ENCODE results near the gene MIA2. TPM values are rescaled to one million over a fixed set of nuclear protein-coding genes. Genes with fewer than 3 reads are reported as not detected.
A peak's percentile ranks its signal among the peaks of the same experiment; 100 is the strongest.
"Not testable (repeated sequence)": the region's sequence is repeated elsewhere in the genome, so short reads cannot be mapped to it uniquely, and the experiment has no call there.

MIA2 gene
- total RNA-seq, 1 experiment from 2014 or later, result 65.7 TPM

DNA sequence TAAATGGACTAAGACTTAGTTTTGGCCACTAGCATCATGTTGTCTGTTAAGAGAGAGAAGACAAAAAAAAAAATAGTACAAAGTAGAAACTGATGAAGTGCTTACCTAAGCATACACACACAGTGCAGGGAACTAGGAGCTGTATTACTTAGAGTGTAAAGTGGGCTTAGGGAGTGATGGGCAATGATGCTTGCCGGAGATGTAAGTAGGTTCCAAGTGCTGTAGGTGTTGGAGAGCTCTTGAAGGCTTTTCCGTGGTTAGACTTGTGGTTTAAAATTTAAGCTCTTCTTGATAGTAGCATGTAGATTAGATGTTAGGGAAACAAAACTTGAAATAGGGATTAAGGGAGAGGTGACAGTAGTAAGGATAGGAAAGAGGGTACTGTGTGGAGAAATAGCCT, 34.7 kb downstream of the MIA2 start:
- H2AFZ ChIP-seq (ENCODE audit: low read length), result no peak overlapping the region
- peaks cover 7% of the 10 kb centered on the region; the same call in 1 of the 2 replicates for H3K36me3 ChIP-seq (ENCODE audit: insufficient read depth, low read length)
- H3K4me1 ChIP-seq (ENCODE audit: low read length), result peaks cover 30% of the 10 kb centered on the region
- H3K9ac ChIP-seq (ENCODE audit: low read length), result peak overlapping the region; percentile 89
- peaks cover 19% of the 10 kb centered on the region for H3K9me3 ChIP-seq (ENCODE audit: low read length)
- peak overlapping the region; percentile 76 for H3K4me2 ChIP-seq (ENCODE audit: low read depth, low read length, poor library complexity, severe bottlenecking)
- peak; percentile 79 for DNase-seq
- H3K4me3 ChIP-seq (ENCODE audit: low read length), result peak overlapping the region; percentile 89
- no peaks in the 10 kb centered on the region for H3K27me3 ChIP-seq (ENCODE audit: low read length)
- peak overlapping the region; percentile 73; the same call in 1 of the 2 replicates for H3K27ac ChIP-seq (ENCODE audit: low read length)
- H4K20me1 ChIP-seq (ENCODE audit: insufficient read depth, low read depth, low read length), result no peaks in the 10 kb centered on the region
- peaks cover 61% of the 10 kb centered on the region for H3K79me2 ChIP-seq (ENCODE audit: low read length)
- H3K9me2 ChIP-seq (replicated peaks; ENCODE audit: insufficient read depth, low read length), result no peaks in the 10 kb centered on the region

DNA sequence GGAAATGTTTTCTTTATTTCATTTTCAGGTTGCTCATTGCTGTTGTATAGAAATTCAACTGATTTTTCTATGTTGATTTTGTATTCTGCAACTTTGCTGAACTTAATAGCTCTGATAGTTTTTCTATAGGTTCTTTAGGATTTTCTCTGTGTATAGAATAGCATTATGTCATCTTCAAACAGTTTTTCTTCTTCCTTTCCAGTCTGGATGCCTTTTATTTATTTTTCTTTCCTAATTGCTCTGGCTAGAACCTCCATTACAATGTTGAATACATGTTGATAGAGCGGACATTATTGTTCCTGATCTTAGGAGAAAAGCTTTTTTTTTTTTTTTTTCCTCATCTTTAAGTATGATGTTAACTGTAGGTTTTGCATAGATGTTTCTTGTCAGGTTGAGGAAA, 39.2 kb downstream of the MIA2 start:
- H3K4me2 ChIP-seq (ENCODE audit: low read depth, low read length, poor library complexity, severe bottlenecking), result no peak overlapping the region
- no peak overlapping the region for H2AFZ ChIP-seq (ENCODE audit: low read length)
- peaks cover 94% of the 10 kb centered on the region for H3K79me2 ChIP-seq (ENCODE audit: low read length)
- peaks cover 21% of the 10 kb centered on the region for H3K9me3 ChIP-seq (ENCODE audit: low read length)
- no peak overlapping the region for H3K27ac ChIP-seq (ENCODE audit: low read length)
- H3K27me3 ChIP-seq (ENCODE audit: low read length), result no peaks in the 10 kb centered on the region
- H3K9ac ChIP-seq (ENCODE audit: low read length), result no peak overlapping the region
- no peak for DNase-seq
- H3K36me3 ChIP-seq (ENCODE audit: insufficient read depth, low read length), result peaks cover 7% of the 10 kb centered on the region; the same call in 1 of the 2 replicates
- H3K4me1 ChIP-seq (ENCODE audit: low read length), result peaks cover 18% of the 10 kb centered on the region
- H4K20me1 ChIP-seq (ENCODE audit: insufficient read depth, low read depth, low read length), result no peaks in the 10 kb centered on the region
- no peak overlapping the region for H3K4me3 ChIP-seq (ENCODE audit: low read length)
- no peaks in the 10 kb centered on the region for H3K9me2 ChIP-seq (replicated peaks; ENCODE audit: insufficient read depth, low read length)

DNA sequence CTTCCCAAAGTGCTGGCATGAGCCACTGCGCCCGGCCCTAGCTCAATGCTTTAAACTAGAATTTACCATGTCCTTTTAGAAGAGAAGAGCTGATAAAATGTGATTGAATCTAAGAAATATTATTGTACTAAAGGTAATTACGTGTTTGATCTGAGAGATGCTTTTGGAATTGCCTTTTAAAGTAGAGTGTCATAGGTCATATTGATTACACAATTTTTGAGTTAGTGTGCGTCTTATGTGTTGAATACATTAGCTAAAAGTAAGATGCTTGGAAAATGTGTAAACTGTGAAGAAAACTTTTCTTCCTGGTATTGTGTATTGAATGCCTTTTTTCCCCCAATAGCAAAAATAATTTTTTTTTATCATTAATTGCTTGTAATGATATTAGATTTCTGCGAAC, 41.7 kb downstream of the MIA2 start:
- no peak overlapping the region for H3K9ac ChIP-seq (ENCODE audit: low read length)
- peaks cover 19% of the 10 kb centered on the region for H3K36me3 ChIP-seq (ENCODE audit: insufficient read depth, low read length)
- H3K4me3 ChIP-seq (ENCODE audit: low read length), result no peak overlapping the region
- no peak overlapping the region for H2AFZ ChIP-seq (ENCODE audit: low read length)
- H3K4me2 ChIP-seq (ENCODE audit: low read depth, low read length, poor library complexity, severe bottlenecking), result no peak overlapping the region
- no peaks in the 10 kb centered on the region for H3K27me3 ChIP-seq (ENCODE audit: low read length)
- no peaks in the 10 kb centered on the region for H4K20me1 ChIP-seq (ENCODE audit: insufficient read depth, low read depth, low read length)
- H3K79me2 ChIP-seq (ENCODE audit: low read length), result peaks cover 91% of the 10 kb centered on the region
- H3K9me2 ChIP-seq (replicated peaks; ENCODE audit: insufficient read depth, low read length), result no peaks in the 10 kb centered on the region
- peaks cover 3% of the 10 kb centered on the region; the same call in 1 of the 2 replicates for H3K4me1 ChIP-seq (ENCODE audit: low read length)
- H3K9me3 ChIP-seq (ENCODE audit: low read length), result peaks cover 21% of the 10 kb centered on the region
- no peak overlapping the region for H3K27ac ChIP-seq (ENCODE audit: low read length)
- no peak for DNase-seq

DNA sequence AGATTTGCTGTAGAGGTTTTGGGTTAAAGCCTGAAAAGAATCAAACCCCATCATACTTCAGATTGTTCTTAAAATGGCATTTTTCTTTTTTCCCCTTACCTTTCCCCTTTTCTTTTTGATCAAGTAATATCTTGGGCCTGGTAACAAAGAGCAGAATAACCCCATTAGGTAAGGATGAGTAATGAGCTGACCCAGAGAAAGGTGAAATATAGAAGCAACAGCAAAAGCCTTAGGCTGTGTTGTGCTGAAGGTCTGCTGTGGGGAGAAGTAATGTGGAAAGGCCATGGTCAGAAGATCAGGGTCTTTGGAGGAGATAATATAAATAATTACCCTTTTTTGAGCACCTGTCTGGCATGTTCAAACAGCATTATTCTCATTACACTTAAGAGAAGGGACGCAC, 42.3 kb downstream of the MIA2 start:
- Histone ChIP-seq H4K20me1 (ENCODE audit: insufficient read depth, low read depth, low read length) (no peaks in the 10 kb centered on the region), H3K4me1 (ENCODE audit: low read length) (peaks cover 3% of the 10 kb centered on the region; the same call in 1 of the 2 replicates), H3K27ac (ENCODE audit: low read length) (no peak overlapping the region)

DNA sequence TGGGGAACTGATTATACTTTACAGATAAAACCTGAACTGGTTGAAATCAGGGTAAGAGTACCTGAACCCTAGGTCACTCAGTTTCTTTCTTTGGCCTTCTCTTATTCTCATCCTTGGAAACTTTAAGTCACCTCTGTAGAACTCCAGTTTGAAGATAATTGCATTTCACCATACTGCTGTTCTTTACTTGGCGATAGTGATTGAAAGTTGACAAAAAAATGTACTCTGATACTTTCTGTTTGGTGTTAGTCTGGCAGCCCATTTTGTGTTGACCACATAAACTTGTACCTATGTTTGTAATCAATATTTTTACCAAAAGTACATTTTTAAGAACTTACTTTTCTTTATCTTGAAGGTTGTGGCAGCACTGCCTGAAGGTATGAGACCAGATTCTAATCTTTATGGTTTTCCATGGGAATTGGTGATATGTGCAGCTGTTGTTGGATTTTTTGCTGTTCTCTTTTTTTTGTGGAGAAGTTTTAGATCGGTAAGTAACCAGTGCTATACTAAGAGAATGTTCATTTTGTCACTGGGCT, 42.9 kb downstream of the MIA2 start:
- Histone ChIP-seq H3K4me2 (ENCODE audit: low read depth, low read length, poor library complexity, severe bottlenecking) (no peak overlapping the region), H3K9ac (ENCODE audit: low read length) (no peak overlapping the region), H3K9me3 (ENCODE audit: low read length) (peaks cover 11% of the 10 kb centered on the region), H4K20me1 (ENCODE audit: insufficient read depth, low read depth, low read length) (no peaks in the 10 kb centered on the region), H3K27ac (ENCODE audit: low read length) (no peak overlapping the region), H3K4me1 (ENCODE audit: low read length) (peaks cover 3% of the 10 kb centered on the region; the same call in 1 of the 2 replicates), H2AFZ (ENCODE audit: low read length) (no peak overlapping the region), H3K27me3 (ENCODE audit: low read length) (no peaks in the 10 kb centered on the region), H3K9me2 (replicated peaks; ENCODE audit: insufficient read depth, low read length) (no peaks in the 10 kb centered on the region), H3K36me3 (ENCODE audit: insufficient read depth, low read length) (peaks cover 17% of the 10 kb centered on the region), H3K4me3 (ENCODE audit: low read length) (no peak overlapping the region), H3K79me2 (ENCODE audit: low read length) (peaks cover 86% of the 10 kb centered on the region)
- no peak for DNase-seq

More for the DNA sequence above, 42.3 kb downstream of the MIA2 start:
- Histone ChIP-seq H3K4me3 (ENCODE audit: low read length) (no peak overlapping the region), H3K9me3 (ENCODE audit: low read length) (peaks cover 17% of the 10 kb centered on the region), H3K4me2 (ENCODE audit: low read depth, low read length, poor library complexity, severe bottlenecking) (no peak overlapping the region), H3K9ac (ENCODE audit: low read length) (no peak overlapping the region), H3K27me3 (ENCODE audit: low read length) (no peaks in the 10 kb centered on the region), H3K36me3 (ENCODE audit: insufficient read depth, low read length) (peaks cover 13% of the 10 kb centered on the region), H2AFZ (ENCODE audit: low read length) (no peak overlapping the region), H3K79me2 (ENCODE audit: low read length) (peaks cover 86% of the 10 kb centered on the region), H3K9me2 (replicated peaks; ENCODE audit: insufficient read depth, low read length) (no peaks in the 10 kb centered on the region)
- DNase-seq, result no peak

GRCh38 chr14:39279515-39279914, 45.8 kb downstream of the MIA2 start:
- DNase-seq, result no peak
- Histone ChIP-seq H4K20me1 (ENCODE audit: insufficient read depth, low read depth, low read length) (no peaks in the 10 kb centered on the region), H3K4me3 (ENCODE audit: low read length) (no peak overlapping the region), H3K4me1 (ENCODE audit: low read length) (peaks cover 3% of the 10 kb centered on the region; the same call in 1 of the 2 replicates), H2AFZ (ENCODE audit: low read length) (no peak overlapping the region), H3K36me3 (ENCODE audit: insufficient read depth, low read length) (peaks cover 41% of the 10 kb centered on the region), H3K9me3 (ENCODE audit: low read length) (peaks cover 9% of the 10 kb centered on the region; the same call in 1 of the 2 replicates), H3K79me2 (ENCODE audit: low read length) (peaks cover 86% of the 10 kb centered on the region), H3K9ac (ENCODE audit: low read length) (no peak overlapping the region), H3K9me2 (replicated peaks; ENCODE audit: insufficient read depth, low read length) (no peaks in the 10 kb centered on the region), H3K27ac (ENCODE audit: low read length) (no peak overlapping the region), H3K4me2 (ENCODE audit: low read depth, low read length, poor library complexity, severe bottlenecking) (no peak overlapping the region), H3K27me3 (ENCODE audit: low read length) (no peaks in the 10 kb centered on the region)

DNA sequence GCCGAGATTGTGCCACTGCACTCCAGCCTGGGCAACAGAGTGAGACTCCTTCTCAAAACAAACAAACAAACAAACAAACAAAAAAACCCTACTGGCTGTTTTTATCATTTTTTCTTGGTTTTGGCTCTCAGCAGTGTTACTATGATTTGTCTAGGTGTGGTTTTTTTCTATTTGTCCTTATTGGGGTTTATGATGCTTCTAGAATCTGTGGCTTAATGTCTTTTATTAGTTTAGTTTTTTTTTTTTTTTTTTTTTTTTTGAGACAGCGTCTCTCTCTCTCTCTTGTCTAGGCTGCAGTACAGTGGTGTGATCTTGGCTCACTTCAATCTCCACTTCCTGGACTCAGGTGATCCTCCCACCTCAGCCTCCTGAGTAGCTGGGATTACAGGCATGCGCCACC, 47.0 kb downstream of the MIA2 start:
- H3K27ac ChIP-seq (ENCODE audit: low read length), result not testable (repeated sequence)

GRCh38 chr14:39289523-39289922, 55.8 kb downstream of the MIA2 start:
- Histone ChIP-seq H3K4me2 (ENCODE audit: low read depth, low read length, poor library complexity, severe bottlenecking) (no peak overlapping the region), H3K4me1 (ENCODE audit: low read length) (no peaks in the 10 kb centered on the region), H3K4me3 (ENCODE audit: low read length) (no peak overlapping the region), H4K20me1 (ENCODE audit: insufficient read depth, low read depth, low read length) (no peaks in the 10 kb centered on the region), H3K79me2 (ENCODE audit: low read length) (peaks cover 59% of the 10 kb centered on the region), H3K36me3 (ENCODE audit: insufficient read depth, low read length) (peaks cover 23% of the 10 kb centered on the region), H2AFZ (ENCODE audit: low read length) (no peak overlapping the region), H3K27ac (ENCODE audit: low read length) (no peak overlapping the region), H3K9me3 (ENCODE audit: low read length) (no peaks in the 10 kb centered on the region), H3K27me3 (ENCODE audit: low read length) (no peaks in the 10 kb centered on the region), H3K9me2 (replicated peaks; ENCODE audit: insufficient read depth, low read length) (no peaks in the 10 kb centered on the region), H3K9ac (ENCODE audit: low read length) (no peak overlapping the region)
- DNase-seq, result no peak

More for the DNA sequence above, 47.0 kb downstream of the MIA2 start:
- H3K4me1 ChIP-seq (ENCODE audit: low read length); H3K4me3 ChIP-seq (ENCODE audit: low read length); H2AFZ ChIP-seq (ENCODE audit: low read length); H3K9me3 ChIP-seq (ENCODE audit: low read length); H3K9ac ChIP-seq (ENCODE audit: low read length); H3K9me2 ChIP-seq (replicated peaks; ENCODE audit: insufficient read depth, low read length); DNase-seq; H3K4me2 ChIP-seq (ENCODE audit: low read depth, low read length, poor library complexity, severe bottlenecking); H3K27me3 ChIP-seq (ENCODE audit: low read length); H4K20me1 ChIP-seq (ENCODE audit: insufficient read depth, low read depth, low read length): not testable (repeated sequence)
- peaks cover 78% of the 10 kb centered on the region for H3K79me2 ChIP-seq (ENCODE audit: low read length)
- peaks cover 41% of the 10 kb centered on the region for H3K36me3 ChIP-seq (ENCODE audit: insufficient read depth, low read length)

Data from Karpas-422 (cell line).